ENCODE results near the gene BCR.

DNA sequence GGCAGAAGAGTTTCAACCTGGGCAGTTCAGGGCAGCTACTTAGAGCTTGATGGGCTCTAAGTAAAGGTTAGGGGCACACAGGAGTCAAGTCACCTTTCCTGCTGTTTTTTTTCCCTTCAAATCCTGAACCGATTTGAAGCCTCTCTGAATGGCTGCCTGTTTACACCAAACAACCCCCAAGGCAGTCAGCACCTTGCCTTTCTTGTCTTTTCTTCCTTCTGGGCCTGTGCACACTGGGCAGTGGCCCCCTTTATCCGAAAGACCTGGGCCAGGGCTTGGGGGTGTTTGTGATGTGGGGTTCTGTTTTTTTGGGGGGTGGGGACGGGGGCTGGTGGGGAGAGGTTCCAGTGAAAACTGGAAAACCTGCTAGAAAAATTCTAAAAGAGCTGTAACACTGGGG, 42.8 kb upstream of the BCR start:
- TF ChIP-seq POLR2A (IDR thresholded peaks at IDR 0.05; ENCODE audit: low read depth, low read length), result no peak
- no peak for TF ChIP-seq TAF1 (IDR thresholded peaks at IDR 0.05; ENCODE audit: borderline replicate concordance, low read depth, low read length)

Measured in GM12892 (cell line).